HG03575 (cell line): Measurements from ENCODE around the gene ZNF41.

Source experiments
- ATAC-seq: cut with Tn5 transposase; IDR thresholded peaks from one replicate; pipeline ENCODE4 v1.9.1; 2021; ENCODE audit not compliant: unreplicated experiment, insufficient number of reproducible peaks, low FRiP score; ENCODE audit errors: extremely low read depth

ZNF41 gene

DNA sequence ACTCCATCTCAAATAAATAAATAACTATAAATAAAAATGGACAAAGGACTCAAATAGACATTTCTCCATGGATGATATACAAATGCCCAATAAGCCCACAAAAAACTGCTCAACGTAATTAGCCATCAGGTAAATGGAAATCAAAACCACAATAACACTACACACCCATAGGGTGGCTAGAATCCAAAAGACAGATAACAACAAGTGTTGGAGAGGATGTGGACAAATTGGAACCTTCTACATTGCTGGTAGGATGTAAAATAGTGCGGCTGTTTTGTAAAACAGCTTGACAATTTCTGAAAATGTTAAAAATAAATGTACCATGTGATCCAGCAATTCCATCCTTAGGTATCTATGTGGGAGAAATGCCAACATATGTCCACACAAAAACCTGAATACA is 60.6 kb downstream of the ZNF41 start:
- no peak for ATAC-seq

DNA sequence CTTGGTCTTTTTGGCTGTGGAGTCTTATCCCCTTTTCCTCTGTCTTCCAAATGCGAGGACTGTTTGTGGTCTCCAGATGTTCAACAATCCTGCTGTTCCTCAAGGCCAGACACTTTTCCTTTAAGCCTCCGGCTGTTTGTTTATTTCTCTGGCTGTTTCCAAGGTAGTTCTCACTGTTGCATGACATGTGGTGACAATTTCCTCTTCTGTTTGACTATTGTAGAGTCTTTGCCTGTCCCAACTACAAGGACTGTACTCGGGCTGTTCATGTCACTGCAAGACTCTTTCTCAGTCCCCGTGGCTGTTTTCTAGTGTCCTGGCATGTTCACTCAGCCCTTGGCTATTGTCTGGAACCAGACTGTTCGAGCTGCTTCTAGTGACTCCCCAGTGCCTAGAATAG is 62.1 kb downstream of the ZNF41 start:
- ATAC-seq = no peak

DNA sequence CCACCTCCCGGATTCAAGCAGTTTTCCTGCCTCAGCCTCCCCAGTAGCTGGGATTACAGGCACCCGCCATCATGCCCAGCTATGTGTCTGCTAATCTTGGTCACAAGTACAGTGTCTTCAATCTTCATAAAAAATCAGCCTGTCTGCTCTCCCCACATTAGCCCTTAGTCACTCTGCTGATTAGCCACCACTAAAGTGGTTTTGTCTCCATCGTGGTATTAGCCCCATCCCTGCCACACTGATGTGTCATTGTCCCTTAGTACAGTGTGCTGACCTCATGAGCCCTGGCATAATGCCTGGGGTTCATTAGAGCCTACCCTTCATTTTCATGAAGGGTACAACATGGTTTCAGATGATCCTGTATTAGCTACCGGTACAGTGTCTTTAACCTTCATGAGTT is 62.8 kb downstream of the ZNF41 start:
- ATAC-seq = no peak

DNA sequence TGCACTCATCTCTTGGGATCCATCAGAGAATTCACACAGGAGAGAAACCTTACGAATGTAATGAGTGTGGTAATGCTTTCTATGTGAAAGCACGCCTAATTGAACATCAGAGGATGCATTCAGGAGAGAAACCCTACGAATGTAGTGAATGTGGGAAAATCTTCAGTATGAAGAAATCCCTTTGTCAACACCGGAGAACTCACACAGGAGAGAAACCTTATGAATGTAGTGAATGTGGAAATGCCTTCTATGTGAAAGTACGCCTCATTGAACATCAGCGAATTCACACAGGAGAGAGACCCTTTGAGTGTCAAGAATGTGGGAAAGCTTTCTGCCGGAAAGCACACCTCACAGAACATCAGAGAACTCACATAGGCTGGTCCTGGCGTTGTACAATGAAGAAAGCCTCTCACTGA is 69.8 kb downstream of the ZNF41 start:
- ATAC-seq = no peak
